ENCODE results near the gene UMODL1. TPM values are rescaled to one million over a fixed set of nuclear protein-coding genes. Genes with fewer than 3 reads are reported as not detected.

Gene UMODL1
- total and polyA plus RNA-seq, 2 donors from 2014 or later (not counting 2 experiments from before 2014, with no cell fraction given), result not detected

Other genes with a start within 250 kb of the UMODL1 start
- 5.3 and 5.7 TPM in 2 replicates for gene PRDM15, start 192.0 kb upstream of the UMODL1 start, total RNA-seq
- gene PRDM15, start 192.0 kb upstream of the UMODL1 start, polyA plus RNA-seq, result 1.4 TPM in 2 replicates
- gene C2CD2, start 117.3 kb upstream of the UMODL1 start, total RNA-seq, result 54.1 and 84.4 TPM in 2 replicates
- gene C2CD2, start 117.3 kb upstream of the UMODL1 start, polyA plus RNA-seq, result 20.8 and 27.6 TPM in 2 replicates
- gene ZBTB21, start 61.0 kb upstream of the UMODL1 start, total RNA-seq, result 17.1 and 21.7 TPM in 2 replicates
- 3.1 and 3.3 TPM in 2 replicates for gene ZBTB21, start 61.0 kb upstream of the UMODL1 start, polyA plus RNA-seq
- 2.3 and 4.4 TPM in 2 replicates for gene ABCG1, start 147.8 kb downstream of the UMODL1 start, total RNA-seq
- gene ABCG1, start 147.8 kb downstream of the UMODL1 start, polyA plus RNA-seq, result 1.5 and 2.5 TPM in 2 replicates
- gene TFF3, start 244.1 kb downstream of the UMODL1 start, total RNA-seq, result not detected in 2 replicates
- gene TFF3, start 244.1 kb downstream of the UMODL1 start, polyA plus RNA-seq, result not detected in 2 replicates

Data from foreskin keratinocyte (primary cell).